Measurements from ENCODE around the gene LMX1B.

Gene LMX1B

DNA sequence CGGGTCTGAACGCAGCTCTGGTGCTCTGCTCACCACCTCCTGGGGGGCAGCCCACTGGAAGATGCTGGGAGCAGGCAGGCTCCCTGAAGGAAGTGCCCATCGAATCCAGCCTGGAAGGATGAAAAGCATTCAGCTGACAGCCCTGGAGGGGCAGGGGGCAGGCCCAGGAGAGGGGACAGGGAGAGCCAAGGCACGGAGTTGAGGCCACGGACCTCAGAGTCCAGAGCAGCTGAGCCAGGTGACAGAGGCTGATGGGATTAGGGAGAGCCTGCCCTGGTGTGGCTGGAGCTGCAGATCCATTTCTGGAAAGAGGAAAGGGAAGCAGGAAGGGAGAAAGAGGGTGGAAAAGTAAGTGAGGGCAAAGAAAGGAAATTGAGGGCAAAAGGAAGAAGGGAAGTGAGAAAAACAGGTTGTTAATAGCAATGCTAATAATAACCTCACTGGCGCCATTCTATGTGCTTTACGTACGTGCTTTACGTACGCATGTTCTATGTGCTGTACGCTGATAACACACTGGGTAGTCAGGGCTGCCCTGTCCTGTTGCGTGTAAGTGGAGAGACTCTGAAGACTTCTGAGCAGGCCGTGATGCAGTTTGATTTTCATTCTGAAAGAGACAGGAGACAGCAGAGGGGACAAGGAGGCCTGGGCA is 52.6 kb downstream of the LMX1B start:
- H3K9me3 Mint-ChIP-seq (ENCODE audit: low read depth), result no peaks in the 10 kb centered on the region
- H3K27me3 Mint-ChIP-seq, result peaks cover 10% of the 10 kb centered on the region
- H3K27ac Mint-ChIP-seq, result no peak overlapping the region
- H3K4me3 Mint-ChIP-seq, result no peak overlapping the region
- no peaks in the 10 kb centered on the region for H3K36me3 Mint-ChIP-seq
- peaks cover 3% of the 10 kb centered on the region for H3K4me1 Mint-ChIP-seq (ENCODE audit: low read depth)

- Mint-ChIP-seq H3K27ac (no peak overlapping the region), H3K9me3 (ENCODE audit: low read depth) (no peaks in the 10 kb centered on the region), H3K4me3 (no peak overlapping the region), H3K27me3 (peaks cover 13% of the 10 kb centered on the region), H3K36me3 (no peaks in the 10 kb centered on the region), H3K4me1 (ENCODE audit: low read depth) (peaks cover 3% of the 10 kb centered on the region)
These were observed 53.7 kb downstream of the LMX1B start for GRCh38 chr9:126667190-126668055.

DNA sequence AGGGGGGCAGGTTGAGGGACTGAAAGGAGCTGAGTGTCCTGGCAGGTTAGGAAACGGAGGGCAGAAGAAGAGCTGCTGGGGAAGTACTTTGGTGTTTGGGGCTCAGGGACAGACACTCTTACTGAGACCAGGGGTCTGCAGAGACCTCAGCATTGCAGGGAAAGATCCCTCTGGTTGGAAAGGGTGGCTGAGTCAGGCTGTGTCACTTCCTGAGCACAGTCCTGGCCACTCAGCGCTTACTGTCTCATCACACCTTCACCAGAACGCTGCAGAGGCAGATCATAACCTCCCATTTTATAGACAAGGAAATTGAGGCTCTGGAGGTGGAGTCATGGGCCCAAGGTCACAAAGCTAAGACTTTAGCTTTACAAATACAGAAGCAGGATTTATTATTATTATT is 54.3 kb downstream of the LMX1B start:
- no peaks in the 10 kb centered on the region for H3K36me3 Mint-ChIP-seq
- H3K4me1 Mint-ChIP-seq (ENCODE audit: low read depth), result peaks cover 3% of the 10 kb centered on the region
- peaks cover 13% of the 10 kb centered on the region for H3K27me3 Mint-ChIP-seq
- H3K27ac Mint-ChIP-seq, result no peak overlapping the region
- no peak overlapping the region for H3K4me3 Mint-ChIP-seq
- H3K9me3 Mint-ChIP-seq (ENCODE audit: low read depth), result no peaks in the 10 kb centered on the region

DNA sequence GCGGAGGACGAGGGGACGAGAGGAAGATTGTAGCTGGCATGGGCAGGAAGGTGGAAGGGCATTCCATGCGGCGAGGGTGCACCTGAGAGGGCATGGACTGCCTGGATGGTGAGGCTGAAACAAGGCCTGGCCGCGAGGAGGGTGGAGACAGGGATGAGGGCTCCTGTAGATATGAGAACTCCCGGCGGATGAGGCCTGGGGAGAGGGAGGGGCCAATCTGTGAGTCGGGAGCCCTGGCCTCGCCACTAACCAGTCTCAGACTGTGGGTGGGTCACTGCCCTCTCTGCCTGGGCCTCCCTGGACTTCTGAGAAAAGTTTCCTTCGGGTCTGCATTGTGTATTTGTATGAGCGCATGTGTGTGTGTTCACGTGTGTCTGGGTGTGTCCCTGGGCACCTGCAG is 55.4 kb downstream of the LMX1B start:
- no peaks in the 10 kb centered on the region for H3K9me3 Mint-ChIP-seq (ENCODE audit: low read depth)
- no peak overlapping the region for H3K4me3 Mint-ChIP-seq
- no peak overlapping the region for H3K27ac Mint-ChIP-seq
- H3K36me3 Mint-ChIP-seq, result no peaks in the 10 kb centered on the region
- peaks cover 3% of the 10 kb centered on the region for H3K4me1 Mint-ChIP-seq (ENCODE audit: low read depth)
- peaks cover 18% of the 10 kb centered on the region for H3K27me3 Mint-ChIP-seq

- no peak overlapping the region for H3K27ac Mint-ChIP-seq
- H3K36me3 Mint-ChIP-seq, result no peaks in the 10 kb centered on the region
- H3K9me3 Mint-ChIP-seq (ENCODE audit: low read depth), result no peaks in the 10 kb centered on the region
- H3K4me1 Mint-ChIP-seq (ENCODE audit: low read depth), result no peaks in the 10 kb centered on the region
- H3K4me3 Mint-ChIP-seq, result no peak overlapping the region
- peaks cover 21% of the 10 kb centered on the region for H3K27me3 Mint-ChIP-seq
These were observed 56.5 kb downstream of the LMX1B start for GRCh38 chr9:126670270-126670669.

DNA sequence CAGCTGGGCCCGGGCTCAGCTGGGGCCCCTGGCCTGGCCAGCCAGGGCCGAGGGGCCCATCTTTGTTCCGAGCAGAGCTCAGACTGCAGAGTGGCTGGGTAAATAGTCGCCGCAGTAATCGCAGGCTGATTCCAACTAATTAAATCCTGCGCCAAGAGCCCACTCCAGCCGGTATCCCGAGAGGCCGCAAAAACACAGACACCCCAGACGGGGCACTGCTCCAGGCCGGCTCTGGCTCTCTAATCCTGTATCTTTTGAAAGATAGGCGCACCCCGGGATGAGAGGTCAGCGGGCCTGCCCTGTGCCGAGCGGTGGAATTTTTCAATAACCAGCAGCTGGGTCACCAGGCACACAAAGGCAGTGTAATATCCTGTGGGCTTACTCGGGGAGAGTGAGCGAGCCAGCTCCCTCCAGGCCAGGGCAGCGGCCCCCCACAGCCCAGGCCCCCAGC is 57.7 kb downstream of the LMX1B start:
- Mint-ChIP-seq H3K9me3 (ENCODE audit: low read depth) (no peaks in the 10 kb centered on the region), H3K27me3 (peaks cover 24% of the 10 kb centered on the region), H3K36me3 (no peaks in the 10 kb centered on the region), H3K4me1 (ENCODE audit: low read depth) (peaks cover 5% of the 10 kb centered on the region), H3K4me3 (no peak overlapping the region), H3K27ac (no peak overlapping the region)

GRCh38 chr9:126671983-126672382 is 58.3 kb downstream of the LMX1B start:
- no peak overlapping the region for H3K4me3 Mint-ChIP-seq
- H3K4me1 Mint-ChIP-seq (ENCODE audit: low read depth), result peaks cover 5% of the 10 kb centered on the region
- H3K27me3 Mint-ChIP-seq, result peaks cover 23% of the 10 kb centered on the region
- no peaks in the 10 kb centered on the region for H3K36me3 Mint-ChIP-seq
- no peak overlapping the region for H3K27ac Mint-ChIP-seq
- no peaks in the 10 kb centered on the region for H3K9me3 Mint-ChIP-seq (ENCODE audit: low read depth)

DNA sequence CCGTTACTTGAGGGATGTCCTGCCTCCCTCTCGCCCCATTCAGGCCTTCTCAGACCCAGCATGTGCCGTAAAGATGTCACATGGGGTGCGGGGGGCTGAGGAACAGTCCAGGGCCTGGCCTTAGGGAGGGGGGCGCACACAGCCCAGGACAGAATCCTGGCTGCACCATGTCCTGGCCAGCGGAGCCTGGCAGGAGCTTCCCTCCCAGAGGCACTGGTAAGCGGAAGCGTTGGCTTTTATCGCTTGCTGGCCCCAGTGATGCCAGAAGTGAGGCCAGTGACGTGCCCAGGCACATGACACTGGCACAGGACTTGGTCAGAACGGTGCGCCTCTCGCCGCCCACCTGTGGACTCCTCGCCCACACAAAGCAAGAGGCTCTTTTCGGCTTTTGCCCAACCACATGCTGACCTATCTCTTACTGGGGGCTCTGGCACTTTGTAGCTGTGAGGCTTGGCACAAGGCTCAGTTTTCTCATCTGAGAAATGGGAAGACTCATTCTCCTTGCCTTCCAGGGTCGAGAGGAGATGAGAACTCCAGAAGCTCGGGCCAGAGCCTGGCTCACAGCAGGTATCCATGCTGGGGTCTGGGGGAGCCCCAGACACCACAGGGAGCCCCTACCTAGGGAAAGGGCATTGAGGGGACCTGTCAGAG is 59.0 kb downstream of the LMX1B start:
- H3K27me3 Mint-ChIP-seq, result peaks cover 25% of the 10 kb centered on the region
- no peaks in the 10 kb centered on the region for H3K36me3 Mint-ChIP-seq
- H3K4me3 Mint-ChIP-seq, result no peak overlapping the region
- no peak overlapping the region for H3K27ac Mint-ChIP-seq
- H3K9me3 Mint-ChIP-seq (ENCODE audit: low read depth), result no peaks in the 10 kb centered on the region
- peaks cover 7% of the 10 kb centered on the region for H3K4me1 Mint-ChIP-seq (ENCODE audit: low read depth)

GRCh38 chr9:126673689-126674364 is 60.1 kb downstream of the LMX1B start:
- H3K27me3 Mint-ChIP-seq, result peaks cover 28% of the 10 kb centered on the region
- H3K4me3 Mint-ChIP-seq, result no peak overlapping the region
- no peak overlapping the region for H3K27ac Mint-ChIP-seq
- H3K4me1 Mint-ChIP-seq (ENCODE audit: low read depth), result peaks cover 7% of the 10 kb centered on the region
- H3K9me3 Mint-ChIP-seq (ENCODE audit: low read depth), result no peaks in the 10 kb centered on the region
- H3K36me3 Mint-ChIP-seq, result no peaks in the 10 kb centered on the region

GRCh38 chr9:126674365-126675146 is 60.8 kb downstream of the LMX1B start:
- H3K4me1 Mint-ChIP-seq (ENCODE audit: low read depth), result peaks cover 7% of the 10 kb centered on the region
- H3K36me3 Mint-ChIP-seq, result no peaks in the 10 kb centered on the region
- no peaks in the 10 kb centered on the region for H3K9me3 Mint-ChIP-seq (ENCODE audit: low read depth)
- H3K27ac Mint-ChIP-seq, result no peak overlapping the region
- H3K27me3 Mint-ChIP-seq, result peaks cover 34% of the 10 kb centered on the region
- H3K4me3 Mint-ChIP-seq, result no peak overlapping the region

GRCh38 chr9:126675147-126675467 is 61.4 kb downstream of the LMX1B start:
- no peak overlapping the region for H3K4me3 Mint-ChIP-seq
- no peak overlapping the region for H3K27ac Mint-ChIP-seq
- no peaks in the 10 kb centered on the region for H3K9me3 Mint-ChIP-seq (ENCODE audit: low read depth)
- H3K4me1 Mint-ChIP-seq (ENCODE audit: low read depth), result peaks cover 7% of the 10 kb centered on the region
- H3K27me3 Mint-ChIP-seq, result peaks cover 37% of the 10 kb centered on the region
- no peaks in the 10 kb centered on the region for H3K36me3 Mint-ChIP-seq

DNA sequence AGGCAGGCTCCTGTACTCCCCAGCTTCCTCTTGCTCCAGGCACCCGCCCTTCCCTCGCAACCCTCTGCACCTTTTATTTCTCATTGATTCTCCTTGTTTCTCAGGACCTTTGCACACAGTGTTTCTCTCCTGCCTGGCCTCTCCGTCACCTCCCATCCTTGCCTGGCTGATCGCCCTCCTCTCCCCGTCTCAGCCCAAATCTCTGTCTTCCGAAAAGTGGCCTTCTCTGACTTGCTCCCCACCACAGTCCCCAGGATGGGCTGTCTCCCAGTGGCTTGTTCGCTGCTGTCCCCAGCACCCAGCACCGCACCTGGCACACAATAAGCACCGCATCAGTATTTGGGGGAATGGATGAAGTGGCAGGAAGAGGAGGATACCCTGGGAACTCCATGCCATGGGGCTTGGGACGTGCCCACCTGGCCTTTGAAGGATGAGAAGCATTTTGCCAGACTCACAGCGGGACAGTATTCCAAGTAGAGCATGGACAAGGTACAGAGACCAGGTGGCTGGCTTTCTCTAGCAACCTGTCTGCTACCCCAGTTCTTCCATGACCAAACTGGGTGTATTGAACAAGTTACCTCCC is 62.5 kb downstream of the LMX1B start:
- Mint-ChIP-seq H3K4me1 (ENCODE audit: low read depth) (peaks cover 7% of the 10 kb centered on the region), H3K27me3 (peaks cover 44% of the 10 kb centered on the region), H3K27ac (no peak overlapping the region), H3K9me3 (ENCODE audit: low read depth) (no peaks in the 10 kb centered on the region), H3K4me3 (no peak overlapping the region), H3K36me3 (no peaks in the 10 kb centered on the region)

GRCh38 chr9:126676685-126677143 is 63.0 kb downstream of the LMX1B start:
- H3K36me3 Mint-ChIP-seq, result no peaks in the 10 kb centered on the region

More at GRCh38 chr9:126676685-126677143, 63.0 kb downstream of the LMX1B start:
- Mint-ChIP-seq H3K9me3 (ENCODE audit: low read depth) (no peaks in the 10 kb centered on the region), H3K4me3 (no peak overlapping the region), H3K4me1 (ENCODE audit: low read depth) (peaks cover 7% of the 10 kb centered on the region), H3K27me3 (peaks cover 48% of the 10 kb centered on the region), H3K27ac (no peak overlapping the region)

Measured in activated naive CD8-positive, alpha-beta T cell (primary cell).